Motor neuron (in vitro differentiated cells): ENCODE results near the gene DNAJC9. TPM values are rescaled to one million over a fixed set of nuclear protein-coding genes. Genes with fewer than 3 reads are reported as not detected.

ENCODE experiments used
- ATAC-seq, 8 experiments: fragments of 200-7000 bp; cut with Tn5 transposase; replicated peaks in 6 of 8; 2 replicates each; pipeline ENCODE4 v1.8.0; 2021; ENCODE audit warnings: mild to moderate bottlenecking in 8 of 8, moderate library complexity in 8 of 8
- H3K27ac ChIP-seq, 2 donors: fragments of 250-450 bp; sonication (Bioruptor Pico); 2 replicates each; pipeline ENCODE4 v1.9.0; 2021; ENCODE audit warnings: antibody characterized with exemption in 2 of 2, mild to moderate bottlenecking in 2 of 2, moderate library complexity in 1 of 2
- H3K4me1 ChIP-seq, 2 donors: fragments of 250-450 bp; sonication (Bioruptor Pico); replicated peaks in 1 of 2; 2 replicates each; pipeline ENCODE4 v1.6.1; 2021; ENCODE audit warnings: antibody characterized with exemption in 2 of 2, mild to moderate bottlenecking in 2 of 2, moderate library complexity in 1 of 2
- H3K4me3 ChIP-seq, 5 donors: fragments of 250-450 bp; sonication (Bioruptor Pico); 2 replicates each; pipeline ENCODE4 v1.9.0; 2021; ENCODE audit warnings: antibody characterized with exemption in 5 of 5, mild to moderate bottlenecking in 5 of 5, moderate library complexity in 4 of 5
- WGBS, 10 experiments: fragments of 450-650 bp; shearing (Covaris generic); methylation state at CpG; one replicate each; pipeline ENCODE4 v1.0.0; 2022; 5-methylcytosine and 5-hydroxymethylcytosine counted together
- in situ Hi-C, 9 experiments: fragments of 400-800 bp; cut with MboI; loops; one replicate each; pipeline ENCODE4 v1.15.0; 2021; ENCODE audit warnings: low sequenced_read_pairs in 9 of 9, low pct_unique_long_range_greater_than_20kb in 2 of 9; ENCODE audit not compliant: unreplicated experiment in 9 of 9
- total RNA-seq, 8 experiments: library from RNA; unstranded; fragments of 300-600 nt; gene quantifications; 2 replicates each; pipeline versions ENCODE4 v1.2.3 to v1.2.4, GENCODE V29; 2022

The DNAJC9 gene
- total RNA-seq, 8 experiments from 2014 or later: 12.7 to 50.9 (median 26.8) TPM

DNA sequence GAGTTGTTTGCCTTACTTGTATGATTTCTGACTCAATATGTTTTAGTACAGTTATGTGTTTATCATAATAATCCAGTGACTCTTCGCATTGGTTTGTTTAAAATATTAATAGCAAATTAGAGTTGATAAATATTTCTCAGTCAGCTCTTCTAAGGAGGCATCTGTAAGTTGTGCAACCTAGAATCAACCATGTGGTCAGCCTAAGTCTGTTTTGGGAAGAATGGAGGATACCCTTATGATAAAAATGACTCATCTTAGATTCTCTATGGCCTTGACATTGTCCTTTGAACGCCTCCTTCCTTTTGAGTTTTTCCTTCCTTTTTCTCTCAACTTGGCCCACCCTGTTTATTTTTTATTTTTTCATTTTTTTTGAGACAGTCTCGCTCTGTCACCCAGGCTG lies 18.8 kb downstream of the DNAJC9 start:
- ATAC-seq: no peak
- 82 to 100% (median 100%) methylated on average over 1 to 3 of the region's 3 CpGs; no CpG with 5 or more reads in 3 of the 10 experiments for WGBS, 10 experiments

DNA sequence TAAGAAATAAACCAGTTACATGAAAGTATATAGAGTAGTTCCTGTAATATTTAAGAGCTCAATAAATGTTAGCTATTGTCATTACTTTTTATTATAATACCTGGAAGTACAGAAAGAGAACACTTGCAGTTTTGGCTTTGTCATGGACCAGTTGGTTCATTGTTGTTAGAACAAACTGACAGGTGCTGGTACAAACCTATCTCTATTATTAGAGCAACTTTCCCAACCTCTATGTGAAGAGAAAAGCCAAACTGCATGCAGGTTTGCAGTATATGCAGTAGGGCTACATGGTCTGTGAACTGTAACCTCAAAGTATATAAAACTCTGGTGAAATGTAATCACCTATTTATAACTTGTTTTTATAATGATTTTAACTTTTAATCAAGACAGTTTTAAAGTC lies 20.4 kb downstream of the DNAJC9 start:
- no peak for ATAC-seq
- Histone ChIP-seq H3K27ac (no peak overlapping the region), H3K4me1 (no peaks in the 10 kb centered on the region), H3K4me3 (no peak overlapping the region)
- in situ Hi-C loops: no loop called here

More for the DNA sequence above, 18.8 kb downstream of the DNAJC9 start:
- H3K4me1 ChIP-seq: no peaks in the 10 kb centered on the region
- no peak overlapping the region for H3K4me3 ChIP-seq
- in situ Hi-C loops: no loop called here
- H3K27ac ChIP-seq: no peak overlapping the region

DNA sequence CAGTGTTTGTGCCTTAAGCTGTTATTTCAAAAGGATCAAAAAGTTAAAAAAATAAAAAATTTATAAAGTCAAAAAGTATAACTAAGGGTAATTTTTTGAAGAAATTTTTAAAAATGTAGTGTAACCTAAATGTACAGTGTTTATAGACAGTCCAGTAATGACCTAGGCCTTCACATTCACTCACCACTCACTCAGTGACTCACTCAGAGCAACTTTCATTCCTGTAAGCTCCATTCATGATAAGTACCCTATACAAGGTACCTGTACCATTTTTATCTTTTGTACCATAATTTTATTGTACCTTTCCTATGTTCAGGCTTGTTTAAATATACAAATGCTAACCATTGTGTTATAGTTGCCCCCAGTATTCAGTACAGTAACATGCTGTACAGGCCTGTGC lies 21.5 kb downstream of the DNAJC9 start:
- H3K4me3 ChIP-seq: no peak overlapping the region
- no peak overlapping the region for H3K27ac ChIP-seq
- no peak for ATAC-seq
- no peaks in the 10 kb centered on the region for H3K4me1 ChIP-seq
- in situ Hi-C loops: no loop called here

DNA sequence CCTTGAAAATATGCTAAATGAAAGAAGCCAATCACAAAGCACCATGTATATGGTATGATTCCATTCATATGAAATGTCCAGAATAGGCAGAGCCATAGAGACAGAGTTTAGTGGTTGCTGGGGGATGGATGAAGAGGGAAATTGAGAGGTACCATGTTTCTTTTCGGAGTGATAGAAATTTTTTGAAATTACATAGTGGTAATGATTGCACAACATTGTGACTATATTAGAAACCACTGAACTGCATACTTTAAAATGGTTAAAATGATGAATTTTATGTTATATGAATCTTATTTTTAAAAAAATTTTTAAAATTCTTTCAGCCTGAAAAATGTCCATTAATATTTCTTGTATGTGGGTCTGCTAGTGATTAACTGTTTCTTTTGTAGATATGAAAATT lies 26.1 kb downstream of the DNAJC9 start:
- no peak overlapping the region for H3K4me3 ChIP-seq
- in situ Hi-C loops: no loop called here
- ATAC-seq: no peak
- 80 to 100% (median 100%) methylated on average over 1 of the region's 1 CpG; no CpG with 5 or more reads in 1 of the 10 experiments for WGBS, 10 experiments
- H3K27ac ChIP-seq: no peak overlapping the region
- H3K4me1 ChIP-seq: no peaks in the 10 kb centered on the region

DNA sequence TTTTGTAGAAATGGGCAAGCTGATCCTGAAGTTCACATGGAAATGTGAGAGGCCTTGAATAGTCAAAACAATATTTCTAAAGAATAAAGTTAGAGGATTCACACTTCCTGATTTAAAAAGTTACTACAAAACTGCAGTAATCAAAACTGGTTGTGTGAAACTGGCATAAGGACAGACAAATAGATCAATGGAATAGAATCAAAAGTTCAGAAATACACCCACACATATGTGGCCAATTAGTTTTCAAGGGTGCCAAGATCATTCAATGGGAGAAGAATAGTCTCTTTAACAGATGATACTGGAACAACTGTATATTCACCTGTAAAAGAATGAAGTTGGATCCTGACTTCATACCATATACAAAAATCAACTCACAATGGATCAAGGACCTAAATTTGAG lies 27.7 kb downstream of the DNAJC9 start:
- in situ Hi-C loops: no loop called here
- Histone ChIP-seq H3K4me3 (no peak overlapping the region), H3K4me1 (no peaks in the 10 kb centered on the region), H3K27ac (no peak overlapping the region)
- no peak for ATAC-seq

DNA sequence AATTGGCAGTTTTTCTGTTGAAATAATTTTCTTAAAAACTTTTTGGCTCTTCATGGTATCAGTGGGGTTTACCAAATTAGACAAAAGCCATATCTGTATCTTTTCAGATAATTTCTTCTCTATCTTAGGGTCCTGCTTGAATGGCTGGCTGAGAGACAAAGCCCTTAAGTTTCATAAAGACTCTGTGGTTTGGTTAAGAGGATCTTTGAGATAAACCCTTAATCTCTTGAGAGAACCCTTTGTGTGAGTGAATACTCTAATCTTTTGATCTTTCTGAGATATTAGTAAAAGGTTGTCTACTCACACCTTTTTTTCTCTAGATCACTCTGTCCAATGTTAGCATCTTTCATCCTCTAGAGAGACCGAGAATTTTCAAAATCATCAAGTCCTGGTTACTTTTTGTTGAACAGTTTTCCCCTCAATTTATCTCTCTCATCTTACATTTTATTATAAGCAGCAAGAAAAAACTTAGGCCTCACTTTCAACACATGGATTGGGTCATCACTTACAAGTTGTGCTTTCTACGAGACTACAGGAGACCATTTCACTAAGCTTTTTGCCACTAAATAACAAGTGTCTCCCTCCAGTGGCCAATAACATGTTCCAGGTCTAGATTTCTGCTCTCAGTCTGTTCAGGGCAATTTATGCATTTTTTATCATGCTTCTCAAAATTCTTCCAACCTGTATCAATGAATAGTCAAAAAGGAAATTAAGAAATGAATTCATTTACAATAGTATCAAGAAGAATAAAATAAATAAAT lies 28.4 kb downstream of the DNAJC9 start:
- Histone ChIP-seq H3K4me3 (no peak overlapping the region), H3K27ac (no peak overlapping the region), H3K4me1 (no peaks in the 10 kb centered on the region)
- in situ Hi-C loops: no loop called here
- peak in 1 of 8 experiments; percentile 43 for ATAC-seq
- WGBS, 10 experiments: 65 to 100% (median 94%) methylated on average over 1 to 2 of the region's 2 CpGs; no CpG with 5 or more reads in 1 of the 10 experiments

DNA sequence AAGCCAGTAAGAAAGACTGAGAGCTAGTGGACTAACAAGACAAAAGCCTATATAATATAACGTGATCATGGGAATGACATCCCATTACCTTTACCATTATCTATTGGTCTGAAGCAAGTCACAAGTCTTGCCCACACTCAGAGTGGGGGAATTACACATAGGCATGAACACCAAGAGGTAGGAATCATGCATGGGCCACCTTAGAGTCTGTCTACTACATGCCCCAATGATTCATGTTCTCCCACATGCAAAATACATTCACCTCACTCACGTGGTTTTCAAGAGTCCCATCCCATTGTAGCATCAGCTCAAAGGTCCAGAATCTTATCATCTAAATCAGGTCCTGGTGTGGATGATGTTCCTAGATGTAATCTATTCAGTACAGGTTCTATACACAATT lies 29.4 kb downstream of the DNAJC9 start:
- 62 to 100% (median 92%) methylated on average over 1 to 2 of the region's 2 CpGs; no CpG with 5 or more reads in 1 of the 10 experiments for WGBS, 10 experiments
- ATAC-seq: no peak
- in situ Hi-C loops: no loop called here
- Histone ChIP-seq H3K27ac (no peak overlapping the region), H3K4me3 (no peak overlapping the region), H3K4me1 (no peaks in the 10 kb centered on the region)

DNA sequence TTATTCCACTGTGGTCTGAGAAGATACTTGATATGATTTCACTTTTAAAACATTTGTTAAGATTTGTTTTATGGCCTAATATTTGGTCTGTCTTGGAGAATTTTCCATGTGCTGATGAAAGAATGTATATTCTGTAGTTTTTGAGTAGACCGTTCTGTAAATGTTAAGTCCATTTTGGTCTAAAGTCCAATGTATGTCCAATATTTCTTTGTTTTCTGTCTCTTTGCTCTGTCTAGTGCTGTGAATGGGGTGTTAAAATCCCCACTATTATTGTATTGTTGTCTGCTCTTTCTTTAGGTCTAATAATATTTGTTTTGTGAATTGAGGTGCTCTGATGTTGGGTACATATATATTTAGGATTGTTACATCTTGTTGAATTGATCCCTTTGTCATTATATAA lies 31.3 kb downstream of the DNAJC9 start:
- Histone ChIP-seq H3K4me3 (no peak overlapping the region), H3K4me1 (no peaks in the 10 kb centered on the region), H3K27ac (no peak overlapping the region)
- WGBS, 10 experiments: 50 to 100% (median 100%) methylated on average over 1 of the region's 1 CpG; no CpG with 5 or more reads in 1 of the 10 experiments
- ATAC-seq: no peak
- in situ Hi-C loops: no loop called here

DNA sequence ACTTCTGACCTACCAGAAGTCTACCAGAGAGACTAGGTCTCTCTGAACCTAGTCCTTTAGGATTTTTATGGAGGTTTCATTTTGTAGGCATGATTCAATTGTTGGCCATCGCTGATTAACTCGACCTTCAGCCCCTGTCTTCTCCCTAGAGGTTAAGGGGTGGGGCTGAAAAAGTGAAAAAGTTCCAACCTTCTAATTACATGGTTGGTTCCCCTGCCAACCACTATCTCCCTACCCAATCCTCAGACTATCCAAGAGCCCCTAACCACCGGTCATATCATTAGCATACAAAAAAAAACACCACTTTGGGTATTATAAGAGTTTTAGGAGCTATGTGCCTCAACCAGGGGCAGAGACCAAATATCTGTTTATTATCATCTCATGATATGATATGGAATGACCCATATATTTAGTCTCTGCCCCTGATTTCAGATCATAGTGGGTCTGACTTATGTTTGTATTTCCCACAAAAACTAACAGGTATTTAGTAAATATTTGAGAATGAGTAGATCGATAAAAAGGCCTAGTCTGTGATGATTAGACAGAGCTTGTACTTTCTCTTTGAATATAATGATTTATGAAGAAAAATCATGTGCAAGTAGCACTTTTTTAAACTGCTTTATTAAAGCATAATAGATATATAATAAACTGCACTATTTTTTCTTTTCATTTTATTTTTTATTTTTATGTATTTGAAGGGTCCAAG lies 35.8 kb downstream of the DNAJC9 start:
- H3K4me1 ChIP-seq: no peaks in the 10 kb centered on the region
- ATAC-seq: no peak
- in situ Hi-C loops: no loop called here
- WGBS, 10 experiments: 67 to 100% (median 95%) methylated on average over 1 to 4 of the region's 4 CpGs; no CpG with 5 or more reads in 2 of the 10 experiments
- no peak overlapping the region for H3K4me3 ChIP-seq
- no peak overlapping the region for H3K27ac ChIP-seq

DNA sequence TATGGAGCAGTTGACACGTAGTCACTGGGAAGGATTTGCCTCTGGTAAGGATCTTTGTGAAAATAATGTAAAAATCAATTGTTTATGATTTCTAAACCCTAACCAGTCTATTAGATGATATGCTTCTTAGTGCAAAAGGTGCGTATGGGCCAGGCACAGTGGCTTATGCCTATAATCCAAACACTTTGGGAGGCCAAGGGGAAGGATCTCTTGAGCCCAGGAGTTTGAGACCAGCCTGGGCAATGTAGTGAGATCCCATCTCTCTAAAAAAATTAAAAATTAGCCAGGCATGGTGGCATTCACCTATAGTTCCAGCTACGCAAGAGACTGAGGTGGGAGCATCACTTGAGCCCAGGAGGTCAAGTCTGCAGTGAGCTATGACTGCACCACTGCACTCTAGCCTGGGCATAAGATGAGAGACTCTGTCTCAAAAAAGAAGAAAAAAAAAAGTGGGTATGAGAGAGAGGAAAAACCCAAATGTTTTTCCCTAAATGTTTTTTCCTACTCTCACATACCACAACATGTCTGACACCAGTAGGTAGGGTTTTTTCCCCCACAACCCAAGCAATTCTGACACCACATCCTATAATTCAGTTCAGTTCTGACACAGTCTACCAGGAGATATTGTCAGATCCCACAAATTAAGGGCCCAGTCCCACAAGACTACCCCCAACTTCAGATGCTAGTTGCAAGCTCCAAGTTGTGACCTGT lies 36.5 kb downstream of the DNAJC9 start:
- in situ Hi-C loops: no loop called here
- 56 to 100% (median 90%) methylated on average over 1 to 3 of the region's 3 CpGs; no CpG with 5 or more reads in 3 of the 10 experiments for WGBS, 10 experiments
- Histone ChIP-seq H3K4me3 (no peak overlapping the region), H3K27ac (no peak overlapping the region), H3K4me1 (no peaks in the 10 kb centered on the region)
- no peak for ATAC-seq

DNA sequence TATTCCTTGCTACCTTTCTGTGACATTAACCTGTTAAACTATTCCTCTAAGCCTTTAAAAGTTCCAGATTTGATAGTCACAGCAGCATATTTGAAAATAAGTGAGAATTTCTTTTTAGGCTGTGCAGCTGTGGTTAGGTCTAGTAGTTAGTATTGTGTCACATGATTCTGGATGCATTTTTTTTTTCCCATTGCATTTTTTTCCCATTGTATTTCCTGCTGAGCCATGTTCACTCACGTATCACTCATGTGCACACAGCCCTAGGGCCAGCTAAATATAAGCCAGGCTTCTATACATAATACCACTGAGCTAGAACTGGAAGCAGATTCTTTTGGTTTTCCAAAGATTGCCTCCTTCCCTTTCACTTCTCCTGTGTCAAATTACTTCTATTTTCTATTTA lies 37.4 kb downstream of the DNAJC9 start:
- Histone ChIP-seq H3K4me1 (no peaks in the 10 kb centered on the region), H3K4me3 (no peak overlapping the region), H3K27ac (no peak overlapping the region)
- WGBS, 10 experiments: 9 to 100% (median 20%) methylated on average over 1 of the region's 1 CpG; no CpG with 5 or more reads in 3 of the 10 experiments
- in situ Hi-C loops: no loop called here
- ATAC-seq: peak in 6 of 8 experiments; percentile 38 to 91 (median 56)

DNA sequence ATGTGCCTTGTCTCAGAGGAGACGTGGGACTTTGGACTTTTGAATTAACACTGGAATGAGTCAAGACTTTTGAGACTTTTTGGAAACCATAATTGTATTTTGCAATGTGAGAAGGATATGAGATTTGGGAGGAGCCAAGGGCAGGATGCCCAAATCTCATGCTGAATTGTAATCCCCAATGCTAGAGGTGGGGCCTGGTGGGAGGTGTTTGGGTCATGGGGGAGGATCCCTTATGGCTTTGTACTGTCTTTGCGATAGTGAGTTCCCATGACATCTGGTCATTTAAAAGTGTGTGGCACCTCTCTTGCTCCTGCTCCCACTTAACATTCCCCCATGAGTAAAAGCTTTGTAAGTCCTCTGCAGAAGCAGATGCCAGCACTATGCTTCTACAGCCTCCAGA lies 39.2 kb downstream of the DNAJC9 start:
- Histone ChIP-seq H3K4me3 (no peak overlapping the region), H3K27ac (no peak overlapping the region), H3K4me1 (no peaks in the 10 kb centered on the region)
- 0 to 100% (median 0%) methylated on average over 1 to 2 of the region's 2 CpGs; no CpG with 5 or more reads in 5 of the 10 experiments for WGBS, 10 experiments
- ATAC-seq: peak in 2 of 8 experiments; percentile 72 to 81
- in situ Hi-C loops: no loop called here

DNA sequence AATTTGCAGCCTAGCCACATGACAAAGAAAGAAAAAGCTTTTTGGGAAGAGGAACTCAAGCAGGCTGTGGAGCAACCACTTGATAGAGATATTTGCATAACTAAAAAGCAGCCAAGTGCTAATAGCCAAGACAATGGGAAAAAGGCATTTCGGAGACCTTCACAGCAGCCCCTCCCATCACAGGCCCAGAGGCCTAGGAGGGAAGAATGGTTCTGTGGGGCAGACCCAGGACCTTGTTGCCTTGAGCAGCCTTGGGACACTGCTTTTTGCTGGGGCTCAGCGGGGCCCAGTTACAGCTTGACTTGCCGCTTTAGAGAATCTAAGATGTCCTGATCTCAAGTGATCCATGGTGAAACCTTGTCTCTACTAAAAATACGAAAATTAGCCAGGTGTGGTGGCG lies 40.7 kb downstream of the DNAJC9 start:
- Histone ChIP-seq H3K4me1 (no peaks in the 10 kb centered on the region), H3K27ac (no peak overlapping the region), H3K4me3 (no peak overlapping the region)
- ATAC-seq: no peak
- WGBS, 10 experiments: 80 to 100% (median 100%) methylated on average over 1 to 4 of the region's 5 CpGs; no CpG with 5 or more reads in 3 of the 10 experiments
- in situ Hi-C loops: no loop called here
